HG03060 (cell line): Measurements from ENCODE around the gene KCNJ12.

Source experiments
- ATAC-seq: cut with Tn5 transposase; IDR thresholded peaks from one replicate; pipeline ENCODE4 v1.9.1; 2021; ENCODE audit warnings: low read depth, moderate number of reproducible peaks; ENCODE audit not compliant: unreplicated experiment

KCNJ12 gene

DNA sequence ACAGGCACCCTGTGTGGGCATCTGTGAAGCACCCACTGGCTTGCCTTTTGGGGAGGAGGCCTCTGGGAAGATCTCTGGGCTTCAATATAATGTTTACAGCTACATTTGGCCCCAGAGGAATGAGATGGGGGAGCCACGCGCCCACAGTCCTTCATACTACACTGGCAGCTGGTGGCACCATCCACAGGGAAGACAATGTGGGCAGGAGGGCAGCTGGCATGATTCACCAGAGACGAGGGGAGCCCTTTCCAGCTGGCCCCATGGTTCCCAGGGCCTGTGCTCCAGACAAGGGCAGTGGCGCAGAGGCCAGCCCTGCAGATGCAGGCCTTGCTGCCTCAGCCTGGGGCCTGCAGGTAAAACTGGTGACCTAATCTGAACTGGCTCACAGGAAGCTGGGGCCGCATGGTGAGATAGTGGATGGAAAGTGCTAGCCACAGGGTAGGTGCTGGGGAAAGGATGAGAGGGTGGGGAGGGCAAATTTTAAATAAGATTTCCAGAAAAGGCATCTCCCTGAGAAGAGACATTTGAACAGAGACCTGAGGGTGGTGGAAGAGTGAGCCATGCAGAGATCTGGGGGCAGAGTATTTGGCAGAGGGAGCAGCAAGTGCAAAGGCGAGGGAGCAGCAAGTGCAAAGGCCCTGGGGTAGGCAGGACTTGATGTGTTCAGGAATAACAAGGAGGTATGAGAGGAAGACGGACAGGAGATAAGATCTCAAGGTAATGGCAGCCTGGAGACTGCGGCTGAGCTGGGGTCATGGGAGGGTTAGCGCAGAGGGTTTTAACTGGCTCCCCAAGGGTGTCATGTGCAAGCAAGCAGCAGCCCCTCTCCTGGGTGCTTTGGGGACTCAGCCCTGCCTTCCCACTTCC is 12.1 kb upstream of the KCNJ12 start:
- no peak for ATAC-seq

DNA sequence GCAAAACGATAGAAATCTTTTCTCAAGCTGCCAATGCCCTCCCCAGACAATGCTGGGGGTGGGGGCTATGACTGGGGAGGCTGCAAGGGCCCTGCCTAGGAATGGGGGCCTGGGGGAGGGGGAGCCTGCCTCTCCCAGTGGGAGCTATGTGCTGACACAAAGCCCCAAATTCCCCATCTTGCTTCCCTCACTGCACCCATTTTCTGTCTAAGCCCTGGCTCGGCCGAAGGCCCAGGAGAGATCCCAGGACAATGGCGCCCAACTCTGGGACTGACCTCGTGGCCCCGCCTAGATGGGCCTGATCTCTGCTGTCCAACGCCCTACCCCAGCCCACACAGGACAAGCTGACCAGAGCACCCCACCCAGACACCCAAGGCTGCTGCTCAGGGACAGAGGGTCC is 11.1 kb upstream of the KCNJ12 start:
- no peak for ATAC-seq

DNA sequence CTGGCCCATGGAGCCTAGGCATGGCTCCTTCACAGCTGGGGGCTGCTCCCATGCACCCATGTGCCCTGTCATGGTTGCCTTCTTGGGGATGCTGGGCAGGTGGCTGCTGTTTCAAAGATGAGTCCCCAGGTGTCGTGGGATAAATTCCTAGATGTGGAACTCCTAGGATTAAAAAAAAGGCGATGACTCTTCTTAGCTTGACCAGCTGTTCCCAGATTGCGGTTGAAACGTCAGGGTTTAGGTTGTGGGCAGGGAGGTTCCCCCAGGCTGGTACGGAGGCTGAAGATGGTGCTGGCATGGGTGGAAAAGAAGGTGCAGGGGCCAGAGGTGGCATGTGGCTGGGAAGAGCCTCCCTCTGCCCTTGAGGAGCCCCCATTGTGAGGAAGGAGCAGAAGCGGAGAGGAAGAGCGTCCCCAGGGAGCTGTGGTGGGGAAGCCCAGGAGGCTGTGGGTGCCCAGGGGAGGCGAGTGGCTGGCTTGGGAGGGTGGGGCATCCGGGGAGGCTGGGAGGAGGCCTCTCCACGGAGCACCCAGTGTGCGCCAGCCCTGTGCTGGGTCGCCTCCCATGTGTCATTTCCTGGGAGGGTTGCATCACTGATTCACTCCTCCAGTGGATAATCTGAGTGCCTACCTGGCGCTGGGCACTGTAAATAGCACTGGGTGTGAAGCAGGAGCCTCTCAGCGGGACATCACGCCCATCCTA is 7.5 kb upstream of the KCNJ12 start:
- ATAC-seq: no peak

DNA sequence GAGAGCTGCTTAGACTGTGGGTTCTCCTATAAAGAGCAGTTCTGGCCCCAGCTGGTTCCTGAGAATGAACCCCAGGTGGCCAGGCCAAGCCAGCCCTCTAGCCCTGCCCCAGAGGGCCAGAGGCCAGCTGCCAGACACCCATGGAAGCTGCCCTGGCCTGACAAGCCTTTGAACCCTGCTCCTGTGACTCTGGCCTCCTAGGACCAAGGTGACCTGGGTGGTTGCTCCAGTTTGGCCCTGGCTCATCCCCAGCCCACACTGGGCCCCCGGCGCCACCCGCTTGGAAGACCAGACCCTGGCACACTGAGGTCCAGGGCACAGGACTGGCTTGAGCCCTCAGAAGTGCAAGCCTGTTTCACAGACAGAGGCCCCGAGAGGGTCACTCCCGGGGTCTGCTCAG is 6.8 kb upstream of the KCNJ12 start:
- ATAC-seq: no peak

DNA sequence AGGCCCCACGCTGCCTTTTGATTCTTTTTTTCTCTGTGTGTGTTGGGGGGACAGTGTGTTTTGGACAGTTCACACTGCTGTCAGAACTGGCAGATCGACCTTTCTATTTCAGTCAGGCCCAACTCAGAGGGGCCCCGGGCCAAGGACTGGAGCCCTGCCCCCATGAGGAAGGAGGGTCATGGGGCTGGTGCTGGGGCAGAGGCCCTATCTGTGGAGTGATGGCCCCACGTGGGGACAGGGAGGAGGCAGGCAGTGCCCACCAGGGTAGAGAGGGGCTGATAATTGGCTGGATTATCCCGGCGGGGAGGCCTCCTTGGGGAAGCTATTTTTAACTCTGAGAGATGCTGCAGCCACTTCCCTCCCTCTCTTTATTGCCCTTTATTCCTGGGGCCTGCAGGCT is 5.7 kb upstream of the KCNJ12 start:
- no peak for ATAC-seq

DNA sequence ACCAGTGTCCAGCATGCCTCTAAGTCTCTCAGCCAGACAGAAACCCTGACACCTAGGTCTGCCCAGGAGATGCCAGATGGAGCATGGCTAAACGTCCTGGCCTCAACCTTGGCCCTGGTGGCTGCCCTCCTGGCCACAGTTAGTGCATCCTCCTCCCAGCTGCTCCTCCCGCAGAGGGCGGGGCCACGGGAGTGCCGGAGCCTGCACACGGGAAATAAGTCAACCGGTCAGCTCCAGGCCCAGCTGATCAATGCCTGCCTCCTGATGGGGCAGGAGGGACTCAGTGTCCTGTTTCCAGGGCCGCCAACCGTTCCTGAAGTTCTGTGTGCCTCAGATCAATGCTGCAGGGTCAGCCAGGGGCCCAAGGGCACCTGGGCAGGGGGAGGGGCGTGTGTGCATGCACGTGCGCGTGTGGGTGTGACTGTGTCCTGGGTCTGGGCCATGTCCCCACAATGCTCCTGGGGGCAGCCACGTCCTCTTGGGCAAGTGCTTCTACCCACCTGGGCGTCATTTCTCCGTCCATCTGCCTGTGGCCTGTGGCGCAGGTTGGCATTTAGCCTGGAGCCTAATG is 4.6 kb upstream of the KCNJ12 start:
- no peak for ATAC-seq

DNA sequence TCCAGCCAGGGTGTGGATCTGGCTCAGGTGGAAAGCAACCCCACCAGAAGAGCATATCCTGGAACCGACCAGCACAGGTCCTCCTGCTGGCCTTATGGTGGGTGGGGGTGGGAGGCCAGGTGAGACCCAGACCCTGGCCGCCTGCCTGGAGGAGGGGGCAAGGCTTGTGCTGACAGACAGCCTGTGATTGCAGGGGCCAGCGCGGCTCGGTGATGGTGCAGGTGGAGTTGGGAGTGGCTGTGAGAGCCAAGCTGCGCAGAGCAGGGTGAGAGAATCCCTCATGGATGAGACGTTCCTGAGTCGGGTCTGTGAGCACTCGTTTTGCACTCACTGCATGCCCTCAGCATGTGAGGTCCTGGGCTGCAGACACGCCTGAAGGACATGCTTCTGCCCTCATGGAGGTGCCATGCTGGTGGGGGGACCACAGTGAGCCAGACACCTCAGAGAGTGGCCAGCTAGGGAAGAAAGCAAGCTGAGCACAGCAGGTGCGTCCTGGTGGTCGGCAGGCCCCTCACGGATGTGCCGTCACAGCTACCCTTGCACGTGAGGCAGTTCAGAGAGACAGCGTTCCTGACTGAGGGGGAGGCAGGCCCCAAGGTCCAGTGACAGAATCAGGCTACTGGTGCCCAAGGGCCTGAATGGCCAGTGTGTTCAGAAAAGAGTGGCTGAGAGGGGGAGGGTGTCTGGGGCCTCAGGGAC is 3.8 kb upstream of the KCNJ12 start:
- no peak for ATAC-seq

DNA sequence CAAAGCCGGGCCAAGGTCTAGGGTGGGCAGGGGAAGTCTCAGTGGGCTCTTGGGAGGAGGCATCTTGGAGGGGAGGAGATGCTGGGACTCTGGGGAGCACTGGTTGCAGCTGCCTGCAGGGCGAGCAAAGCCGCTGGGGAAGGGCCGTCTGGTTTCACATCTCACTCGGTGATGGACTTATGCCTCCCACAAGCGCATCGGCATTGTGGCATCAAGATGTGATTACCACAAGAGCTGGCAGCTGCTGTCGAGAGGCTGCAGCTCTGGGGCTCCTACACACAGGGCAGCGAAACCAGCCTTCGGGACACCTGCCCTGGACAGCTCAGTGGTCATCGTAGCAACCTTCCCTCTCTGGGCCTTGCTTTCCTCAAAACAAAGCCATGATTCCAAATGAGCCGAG is 3.1 kb upstream of the KCNJ12 start:
- no peak for ATAC-seq

DNA sequence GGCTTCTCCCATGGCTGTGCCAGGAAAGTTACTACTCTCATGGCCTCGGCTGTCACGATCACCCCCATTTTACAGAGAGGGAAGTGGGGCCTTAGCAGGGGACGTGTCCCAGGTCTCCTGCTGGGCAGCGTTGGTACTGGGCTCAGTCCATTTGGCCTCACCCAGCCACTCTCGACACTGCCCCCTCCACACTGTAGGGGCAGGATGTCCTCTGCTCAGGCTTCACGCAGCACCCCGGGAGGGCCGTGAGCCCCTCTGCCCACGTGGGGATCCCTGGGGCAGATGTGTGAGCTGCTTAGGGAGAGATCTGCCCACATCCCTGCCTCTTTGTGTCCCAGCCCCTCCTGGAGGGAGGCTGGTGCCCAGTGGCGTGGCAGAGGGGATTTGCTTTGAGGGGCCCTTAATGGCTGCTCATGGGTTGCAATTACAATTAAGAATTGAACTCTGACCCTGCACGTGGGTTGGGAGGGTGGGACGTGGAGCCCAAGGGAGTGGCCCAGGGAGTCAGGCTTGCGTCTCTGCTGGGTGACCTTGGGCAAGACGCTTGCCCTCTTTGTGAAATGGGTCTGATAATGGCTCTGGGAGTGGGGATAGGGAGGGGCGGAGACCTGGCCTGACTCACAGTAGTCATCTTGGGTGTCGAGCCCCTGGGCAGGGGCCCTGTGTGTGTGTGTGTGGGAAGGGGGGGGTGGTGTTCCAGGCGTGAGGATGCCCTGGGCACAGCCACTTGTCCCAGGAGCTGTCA is 2.3 kb upstream of the KCNJ12 start:
- ATAC-seq: no peak

DNA sequence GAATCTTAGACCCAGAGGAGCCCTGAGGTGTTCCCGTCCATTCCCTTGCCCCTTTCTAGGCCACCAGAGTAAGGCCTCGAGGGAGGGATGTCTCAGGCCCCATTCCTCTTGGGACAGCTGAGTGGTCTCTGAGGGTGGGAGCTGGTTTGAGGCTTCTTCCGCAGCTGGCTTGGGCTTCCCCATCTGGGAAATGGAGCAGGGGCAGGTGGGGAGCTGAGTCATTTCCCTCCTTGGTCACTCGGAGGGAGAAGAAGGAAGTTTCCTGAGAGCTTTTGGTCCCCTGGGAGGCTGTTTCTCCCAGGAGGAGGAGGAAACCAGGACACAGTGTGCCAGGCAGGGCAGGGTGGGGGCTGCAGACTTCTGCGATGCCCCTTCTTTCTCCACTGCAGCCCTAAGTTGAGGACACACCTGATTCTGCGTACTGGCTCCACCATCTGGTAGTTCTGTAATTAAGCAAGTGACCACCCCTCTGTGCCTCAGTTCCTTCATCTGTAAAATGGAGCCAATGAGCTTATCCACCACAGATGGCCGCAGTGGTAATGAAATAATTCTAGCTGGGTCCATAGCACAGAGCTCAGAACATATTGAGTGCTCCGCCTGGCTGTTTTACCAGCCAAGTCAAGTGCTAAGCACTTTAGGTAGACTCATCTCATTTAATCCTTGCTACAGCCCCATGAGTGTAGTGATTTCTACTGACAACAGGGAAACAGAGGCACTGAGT is 1.6 kb upstream of the KCNJ12 start:
- no peak for ATAC-seq

DNA sequence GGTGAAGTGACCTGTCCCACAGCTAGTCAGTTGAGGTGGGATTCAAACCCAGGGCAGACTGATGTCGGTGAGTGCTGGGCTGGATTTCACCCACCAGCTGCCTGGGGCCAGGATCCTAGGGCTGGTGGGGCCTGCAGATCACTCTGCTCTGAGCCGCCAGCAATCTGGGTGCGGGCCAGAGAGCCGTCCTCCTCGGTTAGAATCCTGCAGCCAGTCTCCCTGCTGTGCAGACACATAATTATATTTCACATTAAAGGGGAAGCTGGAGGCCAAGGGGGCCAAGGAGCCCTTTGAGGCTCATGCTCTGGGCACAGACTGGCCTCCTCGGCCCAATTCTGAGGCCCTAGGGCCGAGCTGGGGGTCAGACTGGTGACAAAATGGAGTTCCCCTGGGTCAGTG is 996 bp upstream of the KCNJ12 start:
- ATAC-seq: no peak

DNA sequence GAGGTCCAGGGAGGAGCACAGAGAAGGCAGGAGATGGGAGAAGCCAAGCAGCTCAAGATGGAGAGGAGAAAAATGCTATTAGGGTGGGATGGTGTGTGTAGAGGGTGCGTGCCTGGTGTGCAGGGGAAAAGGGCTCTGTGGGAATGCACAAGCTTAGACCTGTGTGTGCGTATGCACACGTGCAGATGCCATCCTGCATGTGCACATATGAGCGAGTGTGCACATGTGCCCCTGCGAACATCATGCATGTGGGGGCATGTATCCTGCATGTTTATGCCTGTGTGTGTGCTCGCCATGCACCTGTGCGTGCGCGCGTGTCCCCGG is 438 bp upstream of the KCNJ12 start:
- ATAC-seq: no peak

DNA sequence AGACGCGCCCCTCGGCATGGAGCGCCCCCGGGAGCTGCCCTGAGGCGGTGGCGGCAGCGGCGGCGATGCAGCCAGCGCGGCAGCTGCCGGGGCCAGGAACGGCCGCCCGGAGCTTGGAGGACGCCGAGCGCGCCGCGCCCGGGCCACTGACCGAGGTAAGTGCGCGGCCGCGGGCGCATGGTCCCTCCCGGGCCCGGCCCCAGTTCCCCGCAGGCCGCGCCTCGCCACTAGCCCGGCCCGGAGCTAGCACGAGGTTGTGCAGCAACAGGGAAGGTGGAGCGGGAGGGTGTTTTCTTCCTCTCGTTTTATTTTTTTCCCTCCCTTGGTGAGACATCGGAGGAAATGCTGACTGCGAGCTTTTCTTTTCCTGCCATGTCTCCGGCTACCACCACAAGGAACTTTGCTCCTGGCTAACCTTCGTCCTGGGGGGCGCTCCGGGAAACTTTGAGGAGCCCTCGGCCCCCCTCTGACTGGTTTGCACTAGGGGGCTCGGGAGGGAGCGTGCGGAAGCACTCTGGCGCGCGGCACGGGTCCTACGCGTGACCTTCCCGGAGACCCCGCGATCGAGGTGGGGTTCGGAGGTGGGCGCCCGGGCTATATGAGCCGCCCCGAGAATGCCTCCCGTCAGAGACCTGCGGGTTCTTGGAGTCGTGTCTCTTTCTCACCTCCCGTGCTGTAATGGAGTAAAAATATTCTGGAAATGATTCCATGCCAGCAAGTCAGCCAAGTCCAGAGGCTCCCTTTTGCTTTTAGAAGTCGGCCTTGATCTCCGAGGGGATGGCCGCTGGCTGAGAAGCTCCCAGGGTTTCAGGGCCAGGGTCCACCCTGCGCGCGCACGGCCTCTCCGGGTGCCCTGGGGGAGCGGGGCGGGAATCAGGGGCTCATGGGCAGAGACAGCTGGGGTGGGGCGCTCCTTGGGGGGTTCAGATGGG is 868 bp downstream of the KCNJ12 start:
- ATAC-seq: no peak

DNA sequence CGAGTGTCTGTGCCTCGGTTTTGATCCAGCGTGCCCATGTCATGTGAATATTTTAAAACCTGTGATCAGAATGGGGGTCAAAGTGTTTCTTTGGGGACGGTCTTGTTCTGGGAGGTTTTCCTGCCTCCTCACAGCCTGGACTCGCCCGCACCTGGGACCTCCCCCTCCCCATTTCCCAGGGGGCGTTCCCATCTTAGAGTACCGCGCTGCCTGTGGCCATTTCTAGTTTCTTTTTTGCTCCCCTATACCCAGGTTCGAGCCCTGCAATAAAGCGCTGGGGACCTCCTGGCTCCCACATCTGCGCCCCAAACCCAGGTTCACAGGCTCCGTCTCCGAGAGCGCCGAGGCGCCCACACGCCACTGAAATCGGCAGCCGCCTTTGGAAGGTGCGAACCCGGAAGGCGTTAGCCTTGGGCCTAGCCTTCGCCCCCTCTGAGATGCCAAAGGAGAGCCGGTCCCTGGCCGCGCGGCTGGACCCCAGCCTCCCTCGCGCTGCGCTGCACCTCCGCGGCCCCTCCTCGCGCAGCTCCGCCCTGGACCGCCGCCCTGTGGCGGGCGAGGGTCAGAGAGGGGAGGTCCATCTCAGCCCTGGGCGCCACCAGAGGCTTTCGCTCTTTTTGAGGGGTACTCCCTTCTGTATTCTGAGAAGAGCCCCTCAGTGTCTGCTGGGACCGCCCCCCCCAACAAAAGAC is 1.7 kb downstream of the KCNJ12 start:
- no peak for ATAC-seq

DNA sequence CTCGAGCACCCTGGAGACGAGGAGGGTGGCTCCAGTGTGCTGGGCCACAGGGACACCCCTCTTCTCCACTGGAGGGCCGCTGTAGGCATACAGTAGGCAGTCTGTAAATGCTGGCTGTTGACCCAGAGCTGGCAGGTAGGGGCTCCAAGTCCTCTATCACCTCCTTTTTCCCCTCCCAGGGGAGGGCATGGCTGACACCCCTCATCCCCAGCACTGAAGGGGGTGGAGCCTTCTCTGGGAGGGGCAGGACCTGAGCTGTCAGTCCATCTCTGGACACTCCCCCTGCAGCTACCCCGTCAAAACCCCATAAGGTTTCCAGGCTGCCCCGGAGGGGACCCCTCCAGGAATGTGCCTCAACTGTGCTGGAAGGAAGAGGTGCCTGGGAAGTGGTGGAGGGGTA is 2.4 kb downstream of the KCNJ12 start:
- ATAC-seq: no peak

DNA sequence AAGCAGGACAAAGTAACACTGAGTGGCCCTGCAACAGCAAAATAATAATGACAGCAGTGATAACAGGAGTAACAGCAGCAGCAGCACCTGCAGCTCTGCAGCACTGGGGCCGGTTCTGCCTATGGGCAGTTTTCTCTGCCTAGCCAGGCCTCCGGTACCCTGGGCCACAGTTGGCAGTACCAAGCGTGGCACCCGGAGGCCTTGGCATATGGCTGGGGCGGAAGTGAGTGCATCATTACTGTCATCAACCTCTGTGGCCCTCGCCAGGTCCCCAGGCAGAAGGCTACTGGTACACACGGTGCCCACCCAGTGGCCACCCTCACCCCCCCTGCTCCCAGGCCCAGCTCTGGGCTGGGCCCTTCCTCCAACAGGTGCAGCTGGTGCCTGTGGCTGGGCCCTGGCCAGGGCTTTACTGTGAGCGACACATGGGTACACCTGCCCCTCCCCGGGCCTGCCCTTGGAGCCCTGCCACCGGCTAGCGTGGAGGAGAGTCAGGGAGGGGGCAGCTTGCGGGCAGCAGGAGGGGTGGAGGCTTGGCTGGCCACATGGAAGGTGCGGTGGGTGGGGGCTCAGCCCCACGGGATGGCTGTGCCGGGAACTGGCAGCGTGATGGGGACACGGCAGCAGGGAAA is 3.0 kb downstream of the KCNJ12 start:
- ATAC-seq: no peak

DNA sequence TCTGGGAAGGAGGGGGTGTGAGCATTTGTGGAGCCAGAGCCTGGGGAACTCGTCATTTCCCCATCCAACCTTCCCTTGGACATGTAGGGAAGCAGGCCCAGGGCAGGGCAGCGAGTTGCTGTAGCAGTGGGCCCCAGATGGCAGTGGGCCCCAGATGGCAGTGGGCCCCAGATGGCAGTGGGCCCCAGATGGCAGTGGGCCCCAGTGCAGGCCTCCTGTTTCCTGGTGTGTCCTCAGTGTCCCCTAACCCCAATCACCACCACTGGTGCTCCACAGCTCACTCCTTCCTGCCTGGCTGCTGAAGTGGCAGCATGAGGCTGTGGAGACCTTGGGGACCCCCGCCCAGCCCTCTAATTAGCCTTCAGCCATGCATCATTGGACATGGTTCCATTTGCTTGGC is 4.5 kb downstream of the KCNJ12 start:
- ATAC-seq: no peak
